Measurements from ENCODE around the gene LMF2. TPM values are rescaled to one million over a fixed set of nuclear protein-coding genes. Genes with fewer than 3 reads are reported as not detected.
"Not testable (repeated sequence)": the region's sequence is repeated elsewhere in the genome, so short reads cannot be mapped to it uniquely, and the experiment has no call there.

Gene LMF2, protein sequence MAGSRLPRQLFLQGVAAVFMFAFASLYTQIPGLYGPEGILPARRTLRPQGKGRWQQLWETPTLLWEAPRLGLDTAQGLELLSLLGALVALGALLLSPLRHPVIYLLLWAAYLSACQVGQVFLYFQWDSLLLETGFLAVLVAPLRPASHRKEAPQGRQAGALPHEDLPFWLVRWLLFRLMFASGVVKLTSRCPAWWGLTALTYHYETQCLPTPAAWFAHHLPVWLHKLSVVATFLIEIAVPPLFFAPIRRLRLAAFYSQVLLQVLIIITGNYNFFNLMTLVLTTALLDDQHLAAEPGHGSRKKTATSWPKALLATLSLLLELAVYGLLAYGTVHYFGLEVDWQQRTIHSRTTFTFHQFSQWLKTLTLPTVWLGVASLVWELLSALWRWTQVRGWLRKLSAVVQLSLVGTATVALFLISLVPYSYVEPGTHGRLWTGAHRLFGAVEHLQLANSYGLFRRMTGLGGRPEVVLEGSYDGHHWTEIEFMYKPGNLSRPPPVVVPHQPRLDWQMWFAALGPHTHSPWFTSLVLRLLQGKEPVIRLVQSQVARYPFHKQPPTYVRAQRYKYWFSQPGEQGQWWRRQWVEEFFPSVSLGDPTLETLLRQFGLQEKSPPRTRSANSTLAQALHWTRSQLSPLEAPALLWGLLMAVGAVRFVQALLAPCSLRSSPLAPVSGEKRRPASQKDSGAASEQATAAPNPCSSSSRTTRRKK
- 27.6 TPM for total RNA-seq
- long read RNA-seq, transcript LMF2-202 (14 exons, 2,582 nt) = major isoform, 25 of 64 reads
- long read RNA-seq, partial matches to known transcripts = 27 of 64 reads
- long read RNA-seq, other reads (novel, unspliced or antisense) = 12 of 64 reads

- intact Hi-C loops (cut with micrococcal nuclease) = no loop called here
- peak; percentile 85 for ATAC-seq
- DNase-seq = peak; percentile 95
These were observed at the start of gene LMF2 for GRCh38 chr22:50507421-50507990. LMF2 (minus strand) TSS chr22:50507702; CDS start chr22:50507675, 27 bp downstream.

- intact Hi-C loops (cut with micrococcal nuclease) = no loop called here
- ATAC-seq (no peak), DNase-seq (no peak)
These were observed 49.2 kb upstream of the LMF2 start for GRCh38 chr22:50556703-50557102.

DNA sequence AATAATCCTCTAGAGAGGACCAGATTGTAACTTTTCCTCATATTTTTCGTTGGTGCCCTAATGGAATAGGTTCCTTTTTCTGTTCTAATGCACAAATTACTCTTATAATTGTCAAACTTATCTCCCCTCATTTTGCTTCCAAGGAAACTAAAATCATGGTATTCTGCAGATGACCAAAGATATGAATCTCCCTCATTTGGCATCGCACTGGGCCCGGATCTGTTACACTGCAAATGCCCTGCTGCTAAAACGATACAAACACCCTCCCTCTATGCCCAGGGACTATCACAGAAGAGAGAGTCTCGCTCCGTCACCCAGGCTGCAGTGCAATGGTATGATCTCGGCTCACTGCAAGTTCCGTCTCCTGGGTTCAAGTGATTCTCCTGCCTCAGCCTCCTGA, 45.8 kb upstream of the LMF2 start:
- DNase-seq (no peak), ATAC-seq (no peak)
- intact Hi-C loops (cut with micrococcal nuclease) = no loop called here

GRCh38 chr22:50551160-50551752, 43.8 kb upstream of the LMF2 start:
- no peak for ATAC-seq
- intact Hi-C loops (cut with micrococcal nuclease) = no loop called here
- DNase-seq = no peak

DNA sequence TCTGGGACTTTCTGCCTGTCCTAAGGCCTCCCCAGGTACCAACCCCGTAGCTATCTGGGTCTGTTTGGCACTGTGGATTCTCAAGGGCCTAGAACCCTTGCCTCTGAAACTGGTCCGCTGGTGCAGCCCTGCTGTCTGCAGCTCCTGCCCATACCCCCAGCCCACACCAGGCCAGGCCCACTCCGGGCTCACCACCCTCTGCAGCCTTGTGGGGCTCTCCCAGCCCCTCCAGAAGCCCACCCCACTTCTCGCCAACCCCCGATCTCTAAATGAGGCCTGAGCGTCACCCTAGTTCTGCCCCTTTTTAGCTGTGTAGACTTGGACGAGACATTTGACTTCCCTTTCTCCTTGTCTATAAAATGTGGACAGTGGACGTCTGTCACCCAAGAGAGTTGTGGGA, 42.9 kb upstream of the LMF2 start:
- DNase-seq = no peak
- ATAC-seq = no peak
- intact Hi-C loops (cut with micrococcal nuclease) = no loop called here

DNA sequence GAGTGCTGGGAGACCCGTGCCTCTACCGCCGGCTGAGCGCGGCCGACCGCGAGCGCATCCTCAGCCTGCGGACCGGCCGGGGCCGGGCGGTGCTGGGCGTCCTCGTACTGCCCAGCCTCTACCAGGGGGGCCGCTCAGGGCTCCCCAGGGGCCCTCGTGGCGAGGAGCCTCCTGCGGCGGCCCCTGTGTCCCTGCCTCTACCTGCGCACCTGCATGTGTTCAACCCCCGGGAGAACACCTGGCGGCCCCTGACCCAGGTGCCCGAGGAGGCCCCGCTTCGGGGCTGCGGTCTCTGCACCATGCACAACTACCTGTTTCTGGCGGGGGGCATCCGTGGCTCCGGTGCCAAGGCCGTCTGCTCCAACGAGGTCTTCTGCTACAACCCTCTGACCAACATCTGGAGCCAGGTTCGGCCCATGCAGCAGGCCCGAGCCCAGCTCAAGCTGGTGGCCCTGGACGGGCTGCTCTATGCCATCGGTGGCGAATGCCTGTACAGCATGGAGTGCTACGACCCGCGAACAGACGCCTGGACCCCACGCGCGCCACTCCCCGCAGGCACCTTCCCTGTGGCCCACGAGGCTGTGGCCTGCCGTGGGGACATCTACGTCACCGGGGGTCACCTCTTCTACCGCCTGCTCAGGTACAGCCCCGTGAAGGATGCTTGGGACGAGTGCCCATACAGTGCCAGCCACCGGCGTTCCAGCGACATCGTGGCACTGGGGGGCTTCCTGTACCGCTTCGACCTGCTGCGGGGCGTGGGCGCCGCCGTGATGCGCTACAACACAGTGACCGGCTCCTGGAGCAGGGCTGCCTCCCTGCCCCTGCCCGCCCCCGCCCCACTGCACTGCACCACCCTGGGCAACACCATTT, 41.7 kb upstream of the LMF2 start:
- DNase-seq = no peak
- intact Hi-C loops (cut with micrococcal nuclease) = no loop called here
- ATAC-seq = no peak

DNA sequence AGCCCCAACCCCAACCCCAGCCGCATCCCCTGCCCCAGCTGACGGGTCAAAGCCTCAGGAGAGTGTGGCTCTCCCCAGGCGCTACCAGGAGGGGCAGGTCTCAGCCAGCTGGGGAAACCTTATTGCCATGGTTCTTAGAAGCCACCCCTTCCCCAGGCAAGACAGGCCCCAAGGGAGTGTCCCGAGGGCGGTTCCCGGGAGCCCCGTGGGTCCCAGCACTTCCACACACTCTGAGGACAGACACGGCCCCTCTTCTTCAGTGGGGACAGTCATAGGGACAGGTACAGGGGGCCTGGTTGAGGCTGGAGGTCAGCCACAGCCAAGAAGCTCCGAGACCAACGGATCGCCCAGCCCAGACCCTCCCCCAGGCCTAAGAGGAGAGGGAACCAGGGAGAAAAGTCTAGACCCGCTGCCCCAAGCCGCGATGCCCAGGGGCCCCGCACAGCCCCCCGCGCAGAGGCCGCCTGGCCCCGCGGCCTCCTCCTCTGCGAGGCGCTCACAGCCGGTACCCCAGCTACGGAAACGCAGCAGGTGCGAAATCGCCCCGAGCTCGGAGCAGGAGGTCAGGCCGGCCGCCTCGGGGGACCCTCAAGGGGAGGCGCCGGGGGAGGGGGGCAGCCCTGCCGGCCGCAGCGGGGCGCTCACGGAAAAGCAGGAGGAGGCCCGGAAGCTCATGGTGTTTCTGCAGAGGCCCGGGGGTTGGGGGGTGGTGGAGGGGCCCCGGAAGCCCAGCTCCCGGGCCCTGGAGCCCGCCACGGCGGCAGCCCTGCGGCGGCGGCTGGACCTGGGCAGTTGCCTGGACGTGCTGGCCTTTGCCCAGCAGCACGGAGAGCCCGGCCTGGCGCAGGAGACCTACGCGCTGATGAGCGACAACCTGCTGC, 40.8 kb upstream of the LMF2 start:
- ATAC-seq = peak; percentile 13
- DNase-seq = peak; percentile 50
- intact Hi-C loops (cut with micrococcal nuclease) = no loop called here

- intact Hi-C loops (cut with micrococcal nuclease) = no loop called here
- DNase-seq (no peak), ATAC-seq (no peak)
These were observed 39.9 kb upstream of the LMF2 start for GRCh38 chr22:50547263-50547985.

DNA sequence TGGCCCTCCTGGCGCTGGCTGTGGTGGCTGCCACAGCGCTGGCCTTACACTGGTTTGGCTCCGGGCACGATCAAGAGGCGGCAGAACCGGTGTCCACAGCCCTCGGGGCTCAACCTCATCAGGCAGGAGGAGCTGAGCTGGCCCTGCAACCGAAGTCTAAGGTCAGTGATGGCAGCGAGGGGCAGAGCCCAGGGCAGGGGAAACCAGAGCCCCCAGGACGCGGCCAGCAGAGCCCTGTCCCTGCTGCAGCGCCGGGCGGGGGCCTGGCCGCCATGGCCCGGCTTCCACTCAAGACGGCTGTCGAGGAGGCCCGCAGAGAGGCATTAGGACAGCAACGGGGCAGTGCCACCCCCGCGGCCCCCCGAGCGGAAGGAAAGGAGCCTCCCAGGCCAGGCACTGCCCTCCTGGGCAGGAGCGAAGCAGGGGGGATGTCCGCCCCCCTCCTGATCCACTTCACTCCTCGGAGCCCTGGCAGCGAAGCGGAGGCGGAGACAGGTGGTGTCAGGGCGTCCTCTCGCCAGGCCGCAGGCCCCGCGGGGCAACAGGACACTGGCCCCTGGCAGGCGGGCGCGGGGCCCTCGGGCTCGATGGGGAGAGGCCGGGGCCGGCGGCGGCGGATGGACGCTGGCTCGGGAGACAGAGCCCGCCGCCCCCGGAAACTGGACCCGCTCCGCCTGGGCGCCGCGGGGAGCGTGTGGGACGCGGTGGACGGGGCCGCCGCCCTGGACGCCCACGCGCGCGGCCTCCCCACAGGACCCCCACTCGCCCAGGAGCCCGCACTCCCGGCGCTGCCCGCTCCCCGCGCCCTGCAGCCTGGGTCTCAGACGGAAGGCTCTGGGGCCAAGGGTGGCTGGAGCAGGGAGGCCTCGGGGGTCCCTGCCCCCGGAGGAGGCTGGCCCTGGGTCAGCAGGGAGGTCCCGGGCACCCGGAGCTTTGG, 39.1 kb upstream of the LMF2 start:
- intact Hi-C loops (cut with micrococcal nuclease) = no loop called here
- no peak for DNase-seq
- no peak for ATAC-seq

GRCh38 chr22:50545522-50546325, 38.2 kb upstream of the LMF2 start, which contains the start of gene KLHDC7B:
KLHDC7B (plus strand) TSS chr22:50545899; CDS start chr22:50546244, 345 bp downstream.
- intact Hi-C loops (cut with micrococcal nuclease) = no loop called here
- DNase-seq (no peak), ATAC-seq (no peak)

DNA sequence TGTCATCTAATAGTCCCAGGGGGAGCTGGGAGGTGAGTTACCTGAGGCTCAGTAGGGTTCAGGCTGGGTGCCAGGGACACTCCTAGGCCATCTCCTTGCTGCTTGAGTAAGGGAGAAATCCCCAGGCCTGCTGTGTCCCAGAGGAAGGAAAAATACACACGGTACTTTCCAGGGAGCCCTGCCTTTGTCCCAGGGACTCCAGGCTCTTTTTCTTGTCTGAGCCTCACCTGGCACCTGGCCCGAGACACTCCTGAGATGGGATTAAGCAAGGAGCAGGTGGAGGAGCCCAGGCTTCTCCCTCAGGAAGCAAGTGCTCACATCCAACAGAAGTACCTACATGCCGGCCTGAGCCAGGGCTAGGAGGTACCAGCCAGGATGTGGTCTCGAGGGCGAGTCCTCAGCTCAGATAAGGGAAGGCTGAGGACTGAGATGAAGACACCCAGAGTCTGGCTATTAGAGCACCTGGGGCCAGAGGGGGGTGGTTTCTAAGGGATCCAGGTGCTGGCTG, 37.3 kb upstream of the LMF2 start:
- ATAC-seq (no peak), DNase-seq (no peak)
- intact Hi-C loops (cut with micrococcal nuclease) = no loop called here

DNA sequence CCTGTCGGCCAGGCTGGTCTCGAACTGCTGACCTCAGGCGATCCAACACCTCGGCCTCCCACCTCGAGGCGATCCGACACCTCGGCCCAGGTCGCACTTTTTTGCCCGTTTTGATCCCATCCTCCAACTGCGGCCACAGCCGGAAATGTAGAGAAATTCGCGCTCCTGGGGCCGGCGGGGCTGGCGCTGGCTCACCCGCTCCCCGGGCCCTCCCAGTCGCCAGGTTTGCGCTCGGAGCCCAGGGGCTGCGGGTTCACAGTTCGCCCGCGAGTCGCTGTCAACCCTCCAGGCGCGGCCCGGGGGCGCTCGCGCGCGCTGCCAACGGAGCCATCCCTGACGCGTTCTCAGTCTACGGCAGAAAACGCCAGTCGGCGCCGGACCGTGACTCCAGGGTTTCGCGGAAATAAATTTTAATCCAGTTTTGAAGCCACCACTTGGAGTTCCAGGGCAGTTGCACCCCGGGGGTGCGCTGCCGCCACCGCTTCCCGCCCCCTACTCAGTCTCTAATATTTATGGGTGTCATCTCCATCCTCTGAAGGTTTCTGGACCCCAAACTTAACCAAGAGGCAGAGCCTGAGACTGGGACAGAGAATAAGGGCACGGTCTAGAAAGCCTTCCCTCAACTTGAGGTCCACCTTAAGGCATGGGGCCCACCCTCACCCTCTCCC, 36.7 kb upstream of the LMF2 start:
- intact Hi-C loops (cut with micrococcal nuclease) = no loop called here
- ATAC-seq (peak; percentile 74), DNase-seq (peak; percentile 89)

- no peak for ATAC-seq
- DNase-seq = peak; percentile 25
- intact Hi-C loops (cut with micrococcal nuclease) = no loop called here
These were observed 35.0 kb upstream of the LMF2 start for GRCh38 chr22:50542416-50542927.

DNA sequence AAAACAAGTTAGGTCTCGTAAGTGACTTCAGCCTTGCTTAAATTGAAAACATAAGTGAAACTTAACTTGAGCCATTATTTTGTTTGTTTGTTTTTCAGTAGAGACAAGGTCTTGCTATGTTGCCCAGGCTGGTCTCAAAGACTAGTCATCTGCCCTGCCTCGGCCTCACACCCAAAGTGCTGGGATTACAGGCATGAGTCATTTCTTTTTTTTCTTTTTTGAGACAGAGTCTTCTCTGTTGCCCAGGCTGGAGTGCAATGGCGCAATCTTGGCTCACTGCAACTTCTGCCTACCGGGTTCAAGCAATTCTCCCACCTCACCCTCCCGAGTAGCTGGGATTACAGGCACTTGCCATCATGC, 34.1 kb upstream of the LMF2 start:
- ATAC-seq = peak; percentile 25
- DNase-seq = peak; percentile 55
- intact Hi-C loops (cut with micrococcal nuclease) = not testable (repeated sequence)

All from left ventricle myocardium superior (tissue), 1 donor.